ENCODE data around the gene CXCR3.
"Not testable (repeated sequence)": the region's sequence is repeated elsewhere in the genome, so short reads cannot be mapped to it uniquely, and the experiment has no call there.

The CXCR3 gene

GRCh38 chrX:71657267-71657666, 39.0 kb upstream of the CXCR3 start:
- TF ChIP-seq MYC (IDR thresholded peaks at IDR 0.05; ENCODE audit: low read depth, low read length): no peak
- TF ChIP-seq POLR2A (IDR thresholded peaks at IDR 0.05; ENCODE audit: extremely low read depth, insufficient read length): no peak
- TF ChIP-seq CTCF (IDR thresholded peaks at IDR 0.05; ENCODE audit: low read depth, low read length): no peak
- TF ChIP-seq MAX (IDR thresholded peaks at IDR 0.05; ENCODE audit: low read depth, low read length): no peak
- H3K4me3 ChIP-seq (ENCODE audit: low read depth, low read length): no peak overlapping the region
- DNase-seq (ENCODE audit: low read depth): no peak

GRCh38 chrX:71653344-71653743, 35.0 kb upstream of the CXCR3 start:
- TF ChIP-seq CTCF (IDR thresholded peaks at IDR 0.05; ENCODE audit: low read depth, low read length) (no peak), MYC (IDR thresholded peaks at IDR 0.05; ENCODE audit: low read depth, low read length) (no peak), MAX (IDR thresholded peaks at IDR 0.05; ENCODE audit: low read depth, low read length) (no peak), POLR2A (IDR thresholded peaks at IDR 0.05; ENCODE audit: extremely low read depth, insufficient read length) (no peak)
- no peak overlapping the region for H3K4me3 ChIP-seq (ENCODE audit: low read depth, low read length)

GRCh38 chrX:71652405-71652804, 34.1 kb upstream of the CXCR3 start:
- no peak overlapping the region for H3K4me3 ChIP-seq (ENCODE audit: low read depth, low read length)
- peak; percentile 65 for DNase-seq (ENCODE audit: low read depth)
- TF ChIP-seq MYC (IDR thresholded peaks at IDR 0.05; ENCODE audit: low read depth, low read length) (peak; percentile 39; the same call in 1 of the 2 replicates), POLR2A (IDR thresholded peaks at IDR 0.05; ENCODE audit: extremely low read depth, insufficient read length) (no peak), MAX (IDR thresholded peaks at IDR 0.05; ENCODE audit: low read depth, low read length) (peak; percentile 84), CTCF (IDR thresholded peaks at IDR 0.05; ENCODE audit: low read depth, low read length) (peak; percentile 57)

More at GRCh38 chrX:71653344-71653743, 35.0 kb upstream of the CXCR3 start:
- no peak for DNase-seq (ENCODE audit: low read depth)

- no peak overlapping the region for H3K4me3 ChIP-seq (ENCODE audit: low read depth, low read length)
- TF ChIP-seq CTCF (IDR thresholded peaks at IDR 0.05; ENCODE audit: low read depth, low read length) (peak; percentile 18), MYC (IDR thresholded peaks at IDR 0.05; ENCODE audit: low read depth, low read length) (no peak)
- peak; percentile 56 for DNase-seq (ENCODE audit: low read depth)
Measured at GRCh38 chrX:71650333-71650969, 32.1 kb upstream of the CXCR3 start.

GRCh38 chrX:71644406-71644805, 26.1 kb upstream of the CXCR3 start:
- H3K4me3 ChIP-seq (ENCODE audit: low read depth, low read length); DNase-seq (ENCODE audit: low read depth): not testable (repeated sequence)

GRCh38 chrX:71640002-71640401, 21.7 kb upstream of the CXCR3 start:
- no peak overlapping the region for H3K4me3 ChIP-seq (ENCODE audit: low read depth, low read length)
- no peak for TF ChIP-seq MAX (IDR thresholded peaks at IDR 0.05; ENCODE audit: low read depth, low read length)
- TF ChIP-seq MYC (IDR thresholded peaks at IDR 0.05; ENCODE audit: low read depth, low read length): no peak
- TF ChIP-seq CTCF (IDR thresholded peaks at IDR 0.05; ENCODE audit: low read depth, low read length): no peak
- no peak for TF ChIP-seq POLR2A (IDR thresholded peaks at IDR 0.05; ENCODE audit: extremely low read depth, insufficient read length)

More at GRCh38 chrX:71640002-71640401, 21.7 kb upstream of the CXCR3 start:
- no peak for DNase-seq (ENCODE audit: low read depth)

All from NB4 (cell line).